RWPE2 (cell line): ENCODE results near the gene FAAP100.

Experiments used
- ATAC-seq: fragments of 200-7000 bp; cut with Tn5 transposase; 3 replicates; pipeline ENCODE4 v1.9.1; 2021; ENCODE audit warnings: low read depth
- DNase-seq: peaks from one replicate; pipeline ENCODE4 v3.0.0-alpha.2; 2020; ENCODE audit warnings: low spot score
- H3K27ac ChIP-seq: fragments of 450-650 bp; 2 replicates; pipeline ENCODE4 v1.5.1; 2017; ENCODE audit warnings: mild to moderate bottlenecking; ENCODE audit not compliant: poor library complexity, severe bottlenecking
- H3K27me3 ChIP-seq: fragments of 250-450 bp; sonication (Bioruptor Pico); 2 replicates; pipeline ENCODE4 v1.5.1; 2021; ENCODE audit warnings: mild to moderate bottlenecking, moderate library complexity; ENCODE audit not compliant: insufficient read depth, poor library complexity, severe bottlenecking
- H3K36me3 ChIP-seq: fragments of 250-450 bp; sonication (Bioruptor Pico); 2 replicates; pipeline ENCODE4 v1.5.1; 2020; ENCODE audit warnings: low read depth, mild to moderate bottlenecking, moderate library complexity
- H3K4me1 ChIP-seq: fragments of 250-450 bp; sonication (Bioruptor Pico); 2 replicates; pipeline ENCODE4 v1.5.1; 2021; ENCODE audit warnings: mild to moderate bottlenecking, moderate library complexity; ENCODE audit not compliant: insufficient read depth, poor library complexity, severe bottlenecking
- H3K4me3 ChIP-seq: fragments of 250-450 bp; sonication (Bioruptor Pico); 2 replicates; pipeline ENCODE4 v1.5.1; 2021; ENCODE audit warnings: mild to moderate bottlenecking, moderate library complexity; ENCODE audit not compliant: severe bottlenecking
- H3K9me3 ChIP-seq: fragments of 250-450 bp; sonication (Bioruptor Pico); 2 replicates; pipeline ENCODE4 v1.5.1; 2021; ENCODE audit warnings: mild to moderate bottlenecking, moderate library complexity; ENCODE audit not compliant: severe bottlenecking
- CTCF ChIP-seq: fragments of 450-650 bp; IDR thresholded peaks from one replicate; pipeline ENCODE4 v1.5.1; 2017; ENCODE audit warnings: mild to moderate bottlenecking, moderate library complexity; ENCODE audit not compliant: poor library complexity, severe bottlenecking

Gene FAAP100

GRCh38 chr17:81545160-81545949, 6.8 kb downstream of the FAAP100 start:
- Histone ChIP-seq H3K27ac (no peak overlapping the region), H3K27me3 (no peaks in the 10 kb centered on the region), H3K36me3 (peaks cover 57% of the 10 kb centered on the region), H3K4me1 (no peaks in the 10 kb centered on the region), H3K9me3 (no peaks in the 10 kb centered on the region), H3K4me3 (no peak overlapping the region)
- ATAC-seq (no peak), DNase-seq (no peak)
- TF ChIP-seq CTCF: no peak

- Histone ChIP-seq H3K4me3 (no peak overlapping the region), H3K36me3 (peaks cover 48% of the 10 kb centered on the region), H3K9me3 (no peaks in the 10 kb centered on the region), H3K27me3 (no peaks in the 10 kb centered on the region), H3K27ac (no peak overlapping the region), H3K4me1 (no peaks in the 10 kb centered on the region)
- ATAC-seq: no peak
- no peak for DNase-seq
- TF ChIP-seq CTCF: no peak
Observed at GRCh38 chr17:81544281-81544974, 7.7 kb downstream of the FAAP100 start.

- DNase-seq: no peak
- H3K36me3 ChIP-seq: peaks cover 44% of the 10 kb centered on the region
- no peaks in the 10 kb centered on the region for H3K4me1 ChIP-seq
- H3K9me3 ChIP-seq: no peaks in the 10 kb centered on the region
- no peak overlapping the region for H3K4me3 ChIP-seq
- no peaks in the 10 kb centered on the region for H3K27me3 ChIP-seq
- ATAC-seq: no peak
- no peak for TF ChIP-seq CTCF
- no peak overlapping the region for H3K27ac ChIP-seq
Observed at GRCh38 chr17:81543756-81544155, 8.4 kb downstream of the FAAP100 start.

GRCh38 chr17:81543339-81543675, 8.8 kb downstream of the FAAP100 start:
- ATAC-seq (no peak), DNase-seq (no peak)
- no peak overlapping the region for H3K4me3 ChIP-seq
- no peaks in the 10 kb centered on the region for H3K27me3 ChIP-seq
- H3K36me3 ChIP-seq: peaks cover 40% of the 10 kb centered on the region
- H3K4me1 ChIP-seq: no peaks in the 10 kb centered on the region
- TF ChIP-seq CTCF: no peak
- H3K27ac ChIP-seq: no peak overlapping the region
- H3K9me3 ChIP-seq: no peaks in the 10 kb centered on the region
